Measurements from ENCODE around the gene GUCY2D.

The GUCY2D gene

GRCh38 chr17:7969433-7969832 is 33.0 kb upstream of the GUCY2D start:
- no peak for TF ChIP-seq ZFX (IDR thresholded peaks at IDR 0.05)
- TF ChIP-seq, protein P1, sequence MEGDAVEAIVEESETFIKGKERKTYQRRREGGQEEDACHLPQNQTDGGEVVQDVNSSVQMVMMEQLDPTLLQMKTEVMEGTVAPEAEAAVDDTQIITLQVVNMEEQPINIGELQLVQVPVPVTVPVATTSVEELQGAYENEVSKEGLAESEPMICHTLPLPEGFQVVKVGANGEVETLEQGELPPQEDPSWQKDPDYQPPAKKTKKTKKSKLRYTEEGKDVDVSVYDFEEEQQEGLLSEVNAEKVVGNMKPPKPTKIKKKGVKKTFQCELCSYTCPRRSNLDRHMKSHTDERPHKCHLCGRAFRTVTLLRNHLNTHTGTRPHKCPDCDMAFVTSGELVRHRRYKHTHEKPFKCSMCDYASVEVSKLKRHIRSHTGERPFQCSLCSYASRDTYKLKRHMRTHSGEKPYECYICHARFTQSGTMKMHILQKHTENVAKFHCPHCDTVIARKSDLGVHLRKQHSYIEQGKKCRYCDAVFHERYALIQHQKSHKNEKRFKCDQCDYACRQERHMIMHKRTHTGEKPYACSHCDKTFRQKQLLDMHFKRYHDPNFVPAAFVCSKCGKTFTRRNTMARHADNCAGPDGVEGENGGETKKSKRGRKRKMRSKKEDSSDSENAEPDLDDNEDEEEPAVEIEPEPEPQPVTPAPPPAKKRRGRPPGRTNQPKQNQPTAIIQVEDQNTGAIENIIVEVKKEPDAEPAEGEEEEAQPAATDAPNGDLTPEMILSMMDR (conservative IDR thresholded peaks at IDR 0.05): no peak
- no peak overlapping the region for H3K27ac ChIP-seq

DNA sequence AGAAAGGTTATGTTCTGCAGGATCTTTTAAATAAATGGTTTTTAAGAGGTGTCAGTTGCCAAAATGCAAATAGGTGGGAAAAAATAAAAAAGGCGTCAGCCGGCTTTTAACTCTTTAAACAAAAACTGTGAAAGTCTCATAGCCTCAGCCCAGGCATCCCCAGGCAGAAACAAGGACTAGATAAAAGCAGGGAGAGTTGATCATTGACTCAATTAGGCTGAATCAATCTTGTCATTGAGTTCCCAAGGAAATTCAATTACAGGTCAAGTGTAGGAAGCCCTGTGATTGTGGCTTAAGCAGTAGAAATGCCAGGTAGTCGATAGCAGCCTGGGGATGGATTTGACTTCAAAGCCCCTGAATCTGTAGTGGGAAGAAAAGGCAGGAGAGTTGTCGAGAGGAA is 30.8 kb upstream of the GUCY2D start:
- TF ChIP-seq ZFX (IDR thresholded peaks at IDR 0.05): no peak
- TF ChIP-seq, protein P1 (conservative IDR thresholded peaks at IDR 0.05): no peak
- H3K27ac ChIP-seq: no peak overlapping the region

DNA sequence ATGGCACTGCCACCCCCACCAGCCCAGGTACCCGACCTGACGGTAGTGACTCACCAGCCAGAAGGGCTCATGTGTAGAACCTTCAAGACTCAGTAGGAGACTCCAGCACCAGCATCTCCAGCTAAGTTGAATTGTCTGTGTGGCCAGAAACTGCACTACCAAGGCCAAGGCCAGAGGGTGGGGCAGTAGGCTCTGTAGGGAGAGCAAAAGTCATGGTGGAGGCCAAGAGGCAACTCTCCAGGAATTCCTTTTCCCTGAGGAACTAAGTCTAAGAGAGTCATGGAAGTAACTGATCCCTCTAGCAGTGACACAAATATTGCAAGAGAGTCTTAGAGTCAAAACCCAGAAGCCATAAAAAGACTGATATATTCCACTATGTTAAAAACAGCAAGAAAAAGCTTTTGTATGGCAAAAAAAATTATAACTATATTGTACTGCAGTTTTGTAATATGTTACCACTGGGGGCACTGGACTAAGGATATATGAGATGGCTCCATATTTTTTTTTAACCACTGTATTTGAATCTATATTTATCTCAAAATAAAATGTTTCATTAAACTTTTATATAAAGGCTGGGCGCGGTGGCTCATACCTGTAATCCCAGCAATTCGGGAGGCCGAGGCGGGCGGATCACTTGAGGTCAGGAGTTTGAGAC is 30.2 kb upstream of the GUCY2D start:
- no peak for TF ChIP-seq ZFX (IDR thresholded peaks at IDR 0.05)
- TF ChIP-seq, protein P1 (conservative IDR thresholded peaks at IDR 0.05): peak; percentile 42
- H3K27ac ChIP-seq: no peak overlapping the region

- no peak overlapping the region for H3K27ac ChIP-seq
These were observed 27.7 kb upstream of the GUCY2D start for GRCh38 chr17:7974638-7975131.

GRCh38 chr17:7977039-7977438 is 25.4 kb upstream of the GUCY2D start:
- no peak overlapping the region for H3K27ac ChIP-seq
- TF ChIP-seq, protein P1 (conservative IDR thresholded peaks at IDR 0.05): no peak
- no peak for TF ChIP-seq ZFX (IDR thresholded peaks at IDR 0.05)

More at GRCh38 chr17:7974638-7975131, 27.7 kb upstream of the GUCY2D start:
- TF ChIP-seq ZFX (IDR thresholded peaks at IDR 0.05): no peak
- TF ChIP-seq, protein P1 (conservative IDR thresholded peaks at IDR 0.05): no peak

DNA sequence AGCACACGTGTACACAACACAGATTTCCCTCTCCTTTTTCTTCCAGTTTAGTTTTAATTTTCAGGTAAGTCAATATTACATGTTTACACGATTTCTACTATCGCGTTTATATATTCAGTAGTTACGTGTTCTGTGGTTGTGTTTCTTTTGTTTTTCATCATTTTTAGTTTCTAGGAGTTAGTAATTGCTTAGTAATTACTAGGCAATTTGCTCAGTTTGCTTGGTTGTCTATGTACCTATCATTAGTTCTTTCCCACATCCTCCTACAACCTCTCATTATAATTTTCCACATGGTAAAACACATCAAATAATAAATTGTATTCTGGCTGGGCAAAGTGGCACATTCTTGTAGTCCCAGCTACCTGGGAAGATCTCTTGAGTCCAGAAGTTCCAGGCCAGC is 24.6 kb upstream of the GUCY2D start:
- TF ChIP-seq, protein P1 (conservative IDR thresholded peaks at IDR 0.05): no peak
- TF ChIP-seq ZFX (IDR thresholded peaks at IDR 0.05): no peak
- H3K27ac ChIP-seq: no peak overlapping the region

DNA sequence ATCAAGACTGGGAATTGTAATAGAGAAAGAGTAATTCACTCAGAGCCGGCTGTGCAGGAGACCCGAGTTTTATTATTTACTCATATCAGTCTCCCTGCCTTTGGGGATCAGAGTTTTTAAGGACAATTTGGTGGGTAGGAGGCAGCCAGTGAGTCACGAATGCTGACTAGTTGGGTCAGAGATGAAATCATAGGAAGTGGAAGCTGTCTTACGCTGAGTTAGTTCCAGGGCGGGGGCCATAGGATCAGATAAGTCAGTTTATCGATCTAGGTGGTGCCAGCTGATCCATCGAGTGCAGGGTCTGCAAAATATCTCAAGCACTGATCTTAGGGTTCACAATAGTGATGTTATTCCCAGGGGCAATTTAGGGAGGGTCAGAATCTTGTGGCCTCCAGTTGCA is 20.2 kb upstream of the GUCY2D start:
- TF ChIP-seq ZFX (IDR thresholded peaks at IDR 0.05): no peak
- TF ChIP-seq, protein P1 (conservative IDR thresholded peaks at IDR 0.05): no peak
- H3K27ac ChIP-seq: no peak overlapping the region
